ENCODE data around the gene LYZL6.

LYZL6 gene

DNA sequence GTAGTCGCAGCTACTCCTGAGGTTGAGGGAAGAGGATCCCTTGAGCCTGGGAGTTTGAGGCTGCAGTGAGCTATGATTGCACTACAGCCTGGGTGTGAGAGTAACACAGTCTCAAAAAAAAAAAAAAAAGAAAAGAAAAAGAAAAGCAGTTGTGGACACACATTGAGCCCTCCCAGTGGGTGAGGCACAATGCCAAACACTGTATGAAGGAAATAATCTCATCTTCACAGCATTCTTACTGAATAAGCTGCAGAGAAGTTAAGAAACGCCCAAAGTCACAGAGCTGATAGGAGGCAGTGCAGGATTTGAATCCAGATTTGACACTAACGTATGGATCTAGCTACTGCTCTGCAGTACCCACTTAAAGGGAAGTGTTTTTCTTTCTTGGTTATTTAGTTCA lies 5.9 kb upstream of the LYZL6 start:
- H3K4me3 ChIP-seq (replicated peaks; ENCODE audit: insufficient read depth, low read length): no peak overlapping the region
- TF ChIP-seq SPI1 (IDR thresholded peaks at IDR 0.05; ENCODE audit: borderline replicate concordance, low read depth) (no peak), POLR2AphosphoS5 (IDR thresholded peaks at IDR 0.05; ENCODE audit: low read depth) (no peak), GABPA (IDR thresholded peaks at IDR 0.05; ENCODE audit: low read depth) (no peak)
- TF ChIP-seq, protein P1, sequence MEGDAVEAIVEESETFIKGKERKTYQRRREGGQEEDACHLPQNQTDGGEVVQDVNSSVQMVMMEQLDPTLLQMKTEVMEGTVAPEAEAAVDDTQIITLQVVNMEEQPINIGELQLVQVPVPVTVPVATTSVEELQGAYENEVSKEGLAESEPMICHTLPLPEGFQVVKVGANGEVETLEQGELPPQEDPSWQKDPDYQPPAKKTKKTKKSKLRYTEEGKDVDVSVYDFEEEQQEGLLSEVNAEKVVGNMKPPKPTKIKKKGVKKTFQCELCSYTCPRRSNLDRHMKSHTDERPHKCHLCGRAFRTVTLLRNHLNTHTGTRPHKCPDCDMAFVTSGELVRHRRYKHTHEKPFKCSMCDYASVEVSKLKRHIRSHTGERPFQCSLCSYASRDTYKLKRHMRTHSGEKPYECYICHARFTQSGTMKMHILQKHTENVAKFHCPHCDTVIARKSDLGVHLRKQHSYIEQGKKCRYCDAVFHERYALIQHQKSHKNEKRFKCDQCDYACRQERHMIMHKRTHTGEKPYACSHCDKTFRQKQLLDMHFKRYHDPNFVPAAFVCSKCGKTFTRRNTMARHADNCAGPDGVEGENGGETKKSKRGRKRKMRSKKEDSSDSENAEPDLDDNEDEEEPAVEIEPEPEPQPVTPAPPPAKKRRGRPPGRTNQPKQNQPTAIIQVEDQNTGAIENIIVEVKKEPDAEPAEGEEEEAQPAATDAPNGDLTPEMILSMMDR (IDR thresholded peaks at IDR 0.05; ENCODE audit: insufficient read depth, low read length): no peak
- TF ChIP-seq, protein P2, sequence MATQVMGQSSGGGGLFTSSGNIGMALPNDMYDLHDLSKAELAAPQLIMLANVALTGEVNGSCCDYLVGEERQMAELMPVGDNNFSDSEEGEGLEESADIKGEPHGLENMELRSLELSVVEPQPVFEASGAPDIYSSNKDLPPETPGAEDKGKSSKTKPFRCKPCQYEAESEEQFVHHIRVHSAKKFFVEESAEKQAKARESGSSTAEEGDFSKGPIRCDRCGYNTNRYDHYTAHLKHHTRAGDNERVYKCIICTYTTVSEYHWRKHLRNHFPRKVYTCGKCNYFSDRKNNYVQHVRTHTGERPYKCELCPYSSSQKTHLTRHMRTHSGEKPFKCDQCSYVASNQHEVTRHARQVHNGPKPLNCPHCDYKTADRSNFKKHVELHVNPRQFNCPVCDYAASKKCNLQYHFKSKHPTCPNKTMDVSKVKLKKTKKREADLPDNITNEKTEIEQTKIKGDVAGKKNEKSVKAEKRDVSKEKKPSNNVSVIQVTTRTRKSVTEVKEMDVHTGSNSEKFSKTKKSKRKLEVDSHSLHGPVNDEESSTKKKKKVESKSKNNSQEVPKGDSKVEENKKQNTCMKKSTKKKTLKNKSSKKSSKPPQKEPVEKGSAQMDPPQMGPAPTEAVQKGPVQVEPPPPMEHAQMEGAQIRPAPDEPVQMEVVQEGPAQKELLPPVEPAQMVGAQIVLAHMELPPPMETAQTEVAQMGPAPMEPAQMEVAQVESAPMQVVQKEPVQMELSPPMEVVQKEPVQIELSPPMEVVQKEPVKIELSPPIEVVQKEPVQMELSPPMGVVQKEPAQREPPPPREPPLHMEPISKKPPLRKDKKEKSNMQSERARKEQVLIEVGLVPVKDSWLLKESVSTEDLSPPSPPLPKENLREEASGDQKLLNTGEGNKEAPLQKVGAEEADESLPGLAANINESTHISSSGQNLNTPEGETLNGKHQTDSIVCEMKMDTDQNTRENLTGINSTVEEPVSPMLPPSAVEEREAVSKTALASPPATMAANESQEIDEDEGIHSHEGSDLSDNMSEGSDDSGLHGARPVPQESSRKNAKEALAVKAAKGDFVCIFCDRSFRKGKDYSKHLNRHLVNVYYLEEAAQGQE (IDR thresholded peaks at IDR 0.05; ENCODE audit: insufficient replicate concordance, low read depth): no peak
- DNase-seq (ENCODE audit: low read depth in 1 of 2, low spot score in 1 of 2): no peak
- H3K27ac ChIP-seq (replicated peaks): no peak overlapping the region
- H3K27me3 ChIP-seq (ENCODE audit: insufficient read depth, poor library complexity, severe bottlenecking): no peaks in the 10 kb centered on the region

DNA sequence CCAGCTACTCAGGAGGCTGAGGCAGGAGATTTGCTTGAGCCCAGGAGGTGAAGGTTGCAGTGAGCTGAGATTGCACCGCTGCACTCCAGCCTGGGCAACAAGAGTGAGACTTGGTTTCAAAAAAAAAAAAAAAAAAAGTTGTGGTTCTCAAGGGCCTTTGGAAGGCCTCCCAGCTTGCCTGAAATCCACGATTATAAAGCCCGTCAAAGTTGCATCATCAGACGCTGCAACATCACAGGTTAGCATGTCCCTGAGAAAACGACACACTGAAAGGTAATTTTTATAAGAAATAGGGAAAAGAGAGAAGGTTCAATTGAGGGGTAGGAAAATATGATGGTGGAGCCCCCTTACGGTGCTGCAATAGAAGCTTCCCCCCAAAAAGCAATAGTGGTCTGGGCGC lies 4.6 kb upstream of the LYZL6 start:
- no peak for DNase-seq (ENCODE audit: low read depth in 1 of 2, low spot score in 1 of 2)
- no peak overlapping the region for H3K27ac ChIP-seq (replicated peaks)
- H3K27me3 ChIP-seq (ENCODE audit: insufficient read depth, poor library complexity, severe bottlenecking): no peaks in the 10 kb centered on the region
- TF ChIP-seq SPI1 (IDR thresholded peaks at IDR 0.05; ENCODE audit: borderline replicate concordance, low read depth): no peak
- no peak overlapping the region for H3K4me3 ChIP-seq (replicated peaks; ENCODE audit: insufficient read depth, low read length)

DNA sequence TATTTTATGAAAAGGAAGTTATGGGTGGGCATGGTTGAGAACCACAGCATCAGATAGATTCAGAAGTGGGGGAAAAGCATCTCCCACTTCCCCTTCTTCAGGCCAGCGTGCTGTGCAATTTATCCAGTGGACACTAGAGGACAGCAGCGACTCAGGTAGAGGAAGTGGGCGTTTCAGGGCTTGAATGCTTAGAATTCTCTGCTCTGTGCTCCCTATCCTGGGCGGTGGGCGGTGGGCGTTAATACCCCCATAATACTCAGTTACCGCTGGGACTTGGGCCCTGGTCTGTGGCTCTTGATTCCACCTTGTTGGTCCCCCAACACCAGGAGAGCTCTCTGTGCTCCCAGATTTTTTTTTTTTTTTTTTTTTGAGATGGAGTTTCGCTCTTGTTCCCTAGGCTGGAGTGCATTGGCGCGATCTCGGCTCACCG lies 3.7 kb upstream of the LYZL6 start:
- peak; percentile 57 to 70 for DNase-seq (ENCODE audit: low read depth in 1 of 2, low spot score in 1 of 2)
- peak overlapping the region; percentile 45 for H3K4me3 ChIP-seq (replicated peaks; ENCODE audit: insufficient read depth, low read length)
- TF ChIP-seq SPI1 (IDR thresholded peaks at IDR 0.05; ENCODE audit: borderline replicate concordance, low read depth): peak; percentile 97
- no peak for TF ChIP-seq POLR2AphosphoS5 (IDR thresholded peaks at IDR 0.05; ENCODE audit: low read depth)
- no peak for TF ChIP-seq GABPA (IDR thresholded peaks at IDR 0.05; ENCODE audit: low read depth)
- TF ChIP-seq, protein P2 (IDR thresholded peaks at IDR 0.05; ENCODE audit: insufficient replicate concordance, low read depth): no peak
- TF ChIP-seq, protein P1 (IDR thresholded peaks at IDR 0.05; ENCODE audit: insufficient read depth, low read length): peak; percentile 94
- H3K27ac ChIP-seq (replicated peaks): no peak overlapping the region
- H3K27me3 ChIP-seq (ENCODE audit: insufficient read depth, poor library complexity, severe bottlenecking): no peaks in the 10 kb centered on the region

DNA sequence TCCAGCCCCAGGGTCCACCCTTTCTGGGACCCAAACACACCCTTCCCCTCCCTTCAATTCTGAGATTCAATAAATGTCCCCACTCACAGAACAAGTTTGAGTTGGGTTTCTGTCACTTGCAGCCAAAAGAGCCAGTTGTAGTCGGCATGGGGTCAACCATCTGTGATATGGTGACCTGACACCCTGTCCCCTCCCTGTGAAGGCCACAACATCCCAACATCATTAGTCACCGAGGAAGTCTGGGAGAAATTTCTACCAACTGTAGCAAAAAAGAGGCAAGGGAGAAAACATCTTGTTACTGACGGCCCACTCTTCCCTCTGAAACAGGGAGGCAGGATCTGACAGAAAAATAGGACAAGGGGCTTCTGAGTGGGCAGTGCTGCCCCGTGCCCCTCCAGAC lies 638 bp upstream of the LYZL6 start:
- TF ChIP-seq, protein P1 (IDR thresholded peaks at IDR 0.05; ENCODE audit: insufficient read depth, low read length): no peak
- TF ChIP-seq GABPA (IDR thresholded peaks at IDR 0.05; ENCODE audit: low read depth) (no peak), SPI1 (IDR thresholded peaks at IDR 0.05; ENCODE audit: borderline replicate concordance, low read depth) (no peak), POLR2AphosphoS5 (IDR thresholded peaks at IDR 0.05; ENCODE audit: low read depth) (no peak)
- TF ChIP-seq, protein P2 (IDR thresholded peaks at IDR 0.05; ENCODE audit: insufficient replicate concordance, low read depth): no peak
- Histone ChIP-seq H3K27me3 (ENCODE audit: insufficient read depth, poor library complexity, severe bottlenecking) (no peaks in the 10 kb centered on the region), H3K4me3 (replicated peaks; ENCODE audit: insufficient read depth, low read length) (no peak overlapping the region), H3K27ac (replicated peaks) (no peak overlapping the region)
- DNase-seq (ENCODE audit: low read depth in 1 of 2, low spot score in 1 of 2): no peak
